ENCODE results near the gene RAB44.

GRCh38 chr6:36771145-36771544, 73.5 kb downstream of the RAB44 start:
- TF ChIP-seq TAF1 (IDR thresholded peaks at IDR 0.05; ENCODE audit: low read depth, low read length) = no peak
- TF ChIP-seq POLR2A (IDR thresholded peaks at IDR 0.05; ENCODE audit: low read depth, low read length) = no peak
- no peak for TF ChIP-seq POLR2AphosphoS5 (IDR thresholded peaks at IDR 0.05; ENCODE audit: low read depth, low read length)
- TF ChIP-seq PAX5 (IDR thresholded peaks at IDR 0.05; ENCODE audit: insufficient read depth, low read length, severe bottlenecking) = no peak
- no peak; the same call in 1 of the 2 replicates for TF ChIP-seq SPI1 (IDR thresholded peaks at IDR 0.05; ENCODE audit: low read depth, low read length)

Measured in GM12891 (cell line).